Measurements from ENCODE around the gene CDX1.
A peak's percentile ranks its signal among the peaks of the same experiment; 100 is the strongest.
"Not testable (repeated sequence)": the region's sequence is repeated elsewhere in the genome, so short reads cannot be mapped to it uniquely, and the experiment has no call there.

CDX1 gene

GRCh38 chr5:150210644-150211043 is 44.1 kb downstream of the CDX1 start:
- no peak for DNase-seq

- DNase-seq, result peak in 1 of 2 donors; percentile 50
These were observed 44.8 kb downstream of the CDX1 start for GRCh38 chr5:150211156-150212030.

- no peak for DNase-seq
These were observed 47.0 kb downstream of the CDX1 start for GRCh38 chr5:150213530-150213929.

GRCh38 chr5:150214289-150214688 is 47.7 kb downstream of the CDX1 start:
- no peak for DNase-seq

GRCh38 chr5:150215979-150216944 is 49.7 kb downstream of the CDX1 start:
- DNase-seq, result no peak

- DNase-seq, result no peak
These were observed 50.5 kb downstream of the CDX1 start for GRCh38 chr5:150217038-150217437.

- peak; percentile 85 to 88 for DNase-seq
These were observed 51.5 kb downstream of the CDX1 start for GRCh38 chr5:150217873-150218692.

- DNase-seq, result no peak
These were observed 52.1 kb downstream of the CDX1 start for GRCh38 chr5:150218693-150219035.

GRCh38 chr5:150219142-150219541 is 52.6 kb downstream of the CDX1 start:
- no peak for DNase-seq

GRCh38 chr5:150219861-150220260 is 53.3 kb downstream of the CDX1 start:
- no peak for DNase-seq

- no peak for DNase-seq
These were observed 54.9 kb downstream of the CDX1 start for GRCh38 chr5:150221471-150221870.

GRCh38 chr5:150222906-150223305 is 56.3 kb downstream of the CDX1 start:
- no peak for DNase-seq

GRCh38 chr5:150223474-150223873 is 56.9 kb downstream of the CDX1 start:
- DNase-seq, result no peak

- no peak for DNase-seq
These were observed 58.0 kb downstream of the CDX1 start for GRCh38 chr5:150224483-150225027.

- DNase-seq, result peak; percentile 20 to 22
These were observed 60.5 kb downstream of the CDX1 start for GRCh38 chr5:150227036-150227435.

GRCh38 chr5:150227606-150228273 is 61.2 kb downstream of the CDX1 start:
- DNase-seq, result peak; percentile 74 to 84

GRCh38 chr5:150229571-150229970 is 63.0 kb downstream of the CDX1 start:
- DNase-seq, result no peak

- DNase-seq, result no peak
These were observed 64.3 kb downstream of the CDX1 start for GRCh38 chr5:150230842-150231241.

- not testable (repeated sequence) for DNase-seq
These were observed 67.1 kb downstream of the CDX1 start for GRCh38 chr5:150233706-150234105.
